ENCODE results near the gene HECW1. TPM values are rescaled to one million over a fixed set of nuclear protein-coding genes. Genes with fewer than 3 reads are reported as not detected.

Gene HECW1
- polyA plus RNA-seq, 1 donor (not counting 4 experiments of a cell fraction or from before 2014, with no cell fraction given) = not detected

- H3K9ac ChIP-seq (ENCODE audit: control insufficient read depth, extremely low read depth, insufficient read depth, low read length) = no peak overlapping the region
- no peaks in the 10 kb centered on the region for H4K20me1 ChIP-seq (ENCODE audit: control insufficient read depth, extremely low read depth, insufficient read depth, low read length)
- no peak for TF ChIP-seq EZH2 (IDR thresholded peaks at IDR 0.05; ENCODE audit: low read length)
- no peak for TF ChIP-seq CTCF (optimal IDR thresholded peaks at IDR 0.05 in 1 of 3, IDR thresholded peaks at IDR 0.05 in 1 of 3, conservative IDR thresholded peaks at IDR 0.05 in 1 of 3; ENCODE audit: extremely low read depth in 1 of 3, insufficient read depth in 2 of 3, low read length in 3 of 3)
- H3K4me1 ChIP-seq (ENCODE audit: control insufficient read depth, extremely low read depth, insufficient read depth, low read length) = peaks cover 32% of the 10 kb centered on the region
- no peaks in the 10 kb centered on the region for H3K36me3 ChIP-seq (ENCODE audit: control insufficient read depth in 2 of 2, extremely low read depth in 1 of 2, insufficient read depth in 2 of 2, low read length in 2 of 2)
- FAIRE-seq (peak; percentile 13), DNase-seq (ENCODE audit: low read depth, low spot score) (no peak)
- no peaks in the 10 kb centered on the region for H3K27me3 ChIP-seq (ENCODE audit: control insufficient read depth, extremely low read depth, insufficient read depth, low read length)
- H3K9me3 ChIP-seq (ENCODE audit: control insufficient read depth, low read depth, low read length) = no peaks in the 10 kb centered on the region
- no peak overlapping the region for H2AFZ ChIP-seq (ENCODE audit: control insufficient read depth, low read length)
- no peaks in the 10 kb centered on the region for H3K79me2 ChIP-seq (ENCODE audit: control insufficient read depth, insufficient read depth, low read length)
- no peak overlapping the region for H3K27ac ChIP-seq (ENCODE audit: control insufficient read depth, insufficient read depth, low read length)
- H3K4me2 ChIP-seq (ENCODE audit: control insufficient read depth, extremely low read depth, insufficient read depth, low read depth, low read length) = no peak overlapping the region
- H3K4me3 ChIP-seq (ENCODE audit: control insufficient read depth in 2 of 3, extremely low read depth in 1 of 3, insufficient read depth in 2 of 3, low read depth in 1 of 3, low read length in 3 of 3) = no peak overlapping the region
- dilution Hi-C loops (cut with MboI; ENCODE audit: extremely low pct_ligation_motif_present, low sequenced_read_pairs) = no loop called here
- H3K9me1 ChIP-seq (ENCODE audit: control insufficient read depth, extremely low read depth, insufficient read depth, low read length) = no peaks in the 10 kb centered on the region
Observed at GRCh38 chr7:43565786-43566185, 453.3 kb downstream of the HECW1 start.

GRCh38 chr7:43568529-43568928 is 456.1 kb downstream of the HECW1 start:
- Histone ChIP-seq H3K79me2 (ENCODE audit: control insufficient read depth, insufficient read depth, low read length) (no peaks in the 10 kb centered on the region), H3K9me3 (ENCODE audit: control insufficient read depth, low read depth, low read length) (no peaks in the 10 kb centered on the region), H3K9me1 (ENCODE audit: control insufficient read depth, extremely low read depth, insufficient read depth, low read length) (no peaks in the 10 kb centered on the region), H4K20me1 (ENCODE audit: control insufficient read depth, extremely low read depth, insufficient read depth, low read length) (no peaks in the 10 kb centered on the region), H3K36me3 (ENCODE audit: control insufficient read depth in 2 of 2, extremely low read depth in 1 of 2, insufficient read depth in 2 of 2, low read length in 2 of 2) (no peaks in the 10 kb centered on the region), H2AFZ (ENCODE audit: control insufficient read depth, low read length) (no peak overlapping the region), H3K27me3 (ENCODE audit: control insufficient read depth, extremely low read depth, insufficient read depth, low read length) (no peaks in the 10 kb centered on the region), H3K27ac (ENCODE audit: control insufficient read depth, insufficient read depth, low read length) (peak overlapping the region; percentile 80), H3K4me3 (ENCODE audit: control insufficient read depth in 2 of 3, extremely low read depth in 1 of 3, insufficient read depth in 2 of 3, low read depth in 1 of 3, low read length in 3 of 3) (no peak overlapping the region), H3K4me1 (ENCODE audit: control insufficient read depth, extremely low read depth, insufficient read depth, low read length) (peaks cover 46% of the 10 kb centered on the region), H3K4me2 (ENCODE audit: control insufficient read depth, extremely low read depth, insufficient read depth, low read depth, low read length) (peak overlapping the region; percentile 78), H3K9ac (ENCODE audit: control insufficient read depth, extremely low read depth, insufficient read depth, low read length) (peak overlapping the region; percentile 68)
- DNase-seq (ENCODE audit: low read depth, low spot score) (peak; percentile 90), FAIRE-seq (peak; percentile 85)
- TF ChIP-seq EZH2 (IDR thresholded peaks at IDR 0.05; ENCODE audit: low read length) = no peak
- no peak for TF ChIP-seq CTCF (optimal IDR thresholded peaks at IDR 0.05 in 1 of 3, IDR thresholded peaks at IDR 0.05 in 1 of 3, conservative IDR thresholded peaks at IDR 0.05 in 1 of 3; ENCODE audit: extremely low read depth in 1 of 3, insufficient read depth in 2 of 3, low read length in 3 of 3)
- dilution Hi-C loops (cut with MboI; ENCODE audit: extremely low pct_ligation_motif_present, low sequenced_read_pairs) = no loop called here

Measured in keratinocyte (primary cell).